Mesendoderm (in vitro differentiated cells): ENCODE results near the gene MUC2.
A peak's percentile ranks its signal among the peaks of the same experiment; 100 is the strongest.

Source experiments
- DNase-seq: peaks from one replicate; pipeline ENCODE4 v3.0.0; 2013
- H2AK5ac ChIP-seq: 2 replicates; pipeline ENCODE4 v1.6.1; 2013; ENCODE audit warnings: low read length, inconsistent platforms
- H2BK120ac ChIP-seq: 2 replicates; pipeline ENCODE4 v1.6.1; 2013; ENCODE audit warnings: low read depth, mild to moderate bottlenecking, low read length, moderate library complexity, mixed read lengths
- H2BK15ac ChIP-seq: replicated peaks from 2 replicates; pipeline ENCODE4 v1.6.1; 2013; ENCODE audit warnings: low read depth, mild to moderate bottlenecking, moderate library complexity
- H2BK5ac ChIP-seq: 2 replicates; pipeline ENCODE4 v1.6.1; 2013; ENCODE audit warnings: low read length, inconsistent platforms
- H3K18ac ChIP-seq: 2 replicates; pipeline ENCODE4 v1.6.1; 2013; ENCODE audit warnings: mild to moderate bottlenecking, low read length, mixed read lengths
- H3K23ac ChIP-seq: one replicate; pipeline ENCODE4 v1.6.1; 2013; ENCODE audit warnings: low read length
- H3K27ac ChIP-seq: 2 replicates; pipeline ENCODE4 v1.5.1; 2013; ENCODE audit warnings: low read depth, mild to moderate bottlenecking, inconsistent platforms, low read length, moderate library complexity
- H3K27me3 ChIP-seq: 2 replicates; pipeline ENCODE4 v1.6.1; 2013; ENCODE audit warnings: low read length, control low read depth, mild to moderate bottlenecking, inconsistent platforms; ENCODE audit not compliant: insufficient read depth, poor library complexity
- H3K36me3 ChIP-seq: 2 replicates; pipeline ENCODE4 v1.6.1; 2013; ENCODE audit warnings: low read length, inconsistent platforms; ENCODE audit not compliant: control insufficient read depth, insufficient read depth
- H3K4ac ChIP-seq: one replicate; pipeline ENCODE4 v1.6.1; 2013; ENCODE audit warnings: low read depth, mild to moderate bottlenecking, low read length, moderate library complexity
- H3K4me1 ChIP-seq: 2 replicates; pipeline ENCODE4 v1.6.1; 2013; ENCODE audit warnings: low read depth, low read length, inconsistent platforms; ENCODE audit not compliant: control insufficient read depth
- H3K4me2 ChIP-seq: 2 replicates; pipeline ENCODE4 v1.6.1; 2013; ENCODE audit warnings: low read length
- H3K4me3 ChIP-seq: 2 replicates; pipeline ENCODE4 v1.5.1; 2013; ENCODE audit warnings: mild to moderate bottlenecking, low read length
- H3K56ac ChIP-seq: one replicate; pipeline ENCODE4 v1.6.1; 2013; ENCODE audit warnings: low read length
- H3K79me1 ChIP-seq: 2 replicates; pipeline ENCODE4 v1.6.1; 2013; ENCODE audit warnings: low read length, inconsistent platforms
- H3K79me2 ChIP-seq: 2 replicates; pipeline ENCODE4 v1.6.1; 2013; ENCODE audit warnings: mild to moderate bottlenecking, low read length; ENCODE audit not compliant: control insufficient read depth, insufficient read depth
- H3K9ac ChIP-seq: 2 replicates; pipeline ENCODE4 v1.6.1; 2013; ENCODE audit warnings: low read length, inconsistent platforms
- H4K5ac ChIP-seq: one replicate; pipeline ENCODE4 v1.6.1; 2013; ENCODE audit warnings: low read length
- H4K8ac ChIP-seq: one replicate; pipeline ENCODE4 v1.6.1; 2013; ENCODE audit warnings: low read depth, mild to moderate bottlenecking, control low read depth, low read length, moderate library complexity
- WGBS: extraction: QIAGEN DNeasy Blood & Tissue Kit; methylation state at CpG from one replicate; pipeline ENCODE4 v1.1.7; 2013; ENCODE audit warnings: low lambda C conversion rate, missing lambda C conversion rate; ENCODE audit not compliant: insufficient coverage; ENCODE audit errors: extremely low coverage; 5-methylcytosine and 5-hydroxymethylcytosine counted together

The MUC2 gene

DNA sequence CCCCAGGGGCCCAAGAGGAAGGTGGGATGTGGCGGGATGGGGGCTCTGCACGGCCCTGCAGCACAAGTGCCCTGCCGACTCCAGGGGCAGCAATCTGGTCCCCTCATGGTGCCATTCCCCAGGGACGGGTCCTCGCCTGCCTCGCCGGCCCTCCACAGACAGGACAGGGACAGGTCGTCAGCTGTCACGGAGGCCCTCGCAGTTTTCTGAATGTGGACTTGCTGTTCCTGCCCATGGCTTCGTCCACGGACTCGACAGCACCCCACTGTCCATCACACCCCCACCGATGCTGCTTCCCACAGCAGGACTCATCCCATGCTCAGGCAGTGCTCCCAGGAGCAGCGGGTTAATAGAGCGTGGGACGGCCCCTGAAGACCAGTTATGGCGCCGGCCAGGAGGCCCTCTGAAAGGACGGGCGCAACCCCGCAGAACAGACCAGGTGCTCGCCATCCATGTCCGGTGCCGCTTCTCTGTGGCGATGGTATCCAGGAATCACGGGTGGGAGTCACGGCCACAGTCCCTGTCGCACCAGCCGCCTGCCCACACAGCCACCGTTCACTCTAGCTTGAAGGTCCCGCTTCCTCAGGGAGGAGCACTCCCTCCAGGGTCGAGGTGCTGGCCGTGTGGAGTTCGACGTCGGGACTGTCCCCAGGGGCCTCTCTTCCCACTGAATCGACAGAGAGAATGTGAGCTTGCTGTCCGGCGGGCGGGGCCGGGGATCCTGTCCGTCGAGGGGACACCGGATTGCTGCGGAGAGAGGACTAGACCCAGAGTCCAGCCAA lies 18.5 kb upstream of the MUC2 start:
- Histone ChIP-seq H4K8ac (no peak overlapping the region), H3K36me3 (no peaks in the 10 kb centered on the region), H2BK15ac (no peak overlapping the region), H3K18ac (no peak overlapping the region), H3K4me3 (no peak overlapping the region), H3K4me1 (no peaks in the 10 kb centered on the region), H2BK120ac (no peak overlapping the region), H2AK5ac (no peak overlapping the region), H3K79me2 (no peaks in the 10 kb centered on the region), H3K56ac (no peak overlapping the region), H3K4ac (no peak overlapping the region), H3K4me2 (no peak overlapping the region), H3K23ac (no peak overlapping the region), H3K79me1 (no peaks in the 10 kb centered on the region), H2BK5ac (no peak overlapping the region), H4K5ac (no peak overlapping the region), H3K27ac (no peak overlapping the region), H3K27me3 (no peaks in the 10 kb centered on the region), H3K9ac (no peak overlapping the region)
- no peak for DNase-seq
- no CpG with 5 or more reads among the region's 46 CpGs for WGBS

DNA sequence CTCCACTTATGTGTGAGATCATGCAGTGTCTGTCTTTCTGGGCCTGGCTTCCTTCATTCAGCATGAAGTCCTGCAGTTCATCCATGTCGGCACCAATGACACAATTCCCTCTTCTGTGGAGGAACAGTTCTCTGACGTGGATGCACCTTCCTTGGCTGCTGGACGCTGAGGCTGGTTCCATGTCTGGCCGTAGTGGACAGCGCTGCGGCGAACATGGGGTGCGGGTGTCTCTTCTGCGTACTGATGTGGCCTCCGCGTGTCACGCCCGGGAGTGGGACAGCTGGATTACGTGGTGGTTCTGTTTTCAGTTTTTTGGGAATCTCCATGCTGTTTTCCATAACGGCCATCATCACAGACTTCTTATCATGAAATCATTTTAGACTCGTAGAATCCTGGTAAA lies 16.9 kb upstream of the MUC2 start:
- no peak overlapping the region for H3K27ac ChIP-seq
- H2BK15ac ChIP-seq, result no peak overlapping the region
- DNase-seq, result no peak
- no peaks in the 10 kb centered on the region for H3K36me3 ChIP-seq
- H3K56ac ChIP-seq, result no peak overlapping the region
- H3K79me1 ChIP-seq, result no peaks in the 10 kb centered on the region
- no peaks in the 10 kb centered on the region for H3K79me2 ChIP-seq
- H3K9ac ChIP-seq, result no peak overlapping the region
- H2BK5ac ChIP-seq, result no peak overlapping the region
- WGBS, result no CpG with 5 or more reads among the region's 16 CpGs
- H3K27me3 ChIP-seq, result no peaks in the 10 kb centered on the region
- no peak overlapping the region for H2AK5ac ChIP-seq
- no peak overlapping the region for H4K8ac ChIP-seq
- H3K4me1 ChIP-seq, result no peaks in the 10 kb centered on the region
- no peak overlapping the region for H4K5ac ChIP-seq
- H3K4me3 ChIP-seq, result no peak overlapping the region
- no peak overlapping the region for H3K23ac ChIP-seq
- no peak overlapping the region for H3K18ac ChIP-seq
- no peak overlapping the region for H2BK120ac ChIP-seq
- no peak overlapping the region for H3K4ac ChIP-seq
- H3K4me2 ChIP-seq, result no peak overlapping the region

DNA sequence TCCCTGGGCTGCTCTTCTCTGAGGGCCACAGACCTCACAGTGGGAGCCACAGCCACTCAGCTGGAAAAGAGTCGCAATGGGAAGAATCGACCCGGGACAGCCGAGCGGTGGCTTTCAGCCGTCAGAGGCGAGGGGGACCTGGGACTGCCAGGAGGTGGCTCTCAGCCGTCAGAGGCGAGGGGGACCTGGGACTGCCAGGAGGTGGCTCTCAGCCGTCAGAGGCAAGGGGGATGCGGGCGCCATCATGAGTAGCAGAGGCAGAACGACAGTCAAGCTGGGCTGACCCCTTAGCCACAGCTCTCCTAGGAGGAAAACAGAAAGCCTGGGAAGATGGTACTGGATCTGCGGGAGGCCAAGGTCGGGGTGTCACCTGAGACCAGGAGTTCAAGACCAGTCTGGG lies 14.9 kb upstream of the MUC2 start:
- Histone ChIP-seq H3K4ac (no peak overlapping the region), H3K36me3 (no peaks in the 10 kb centered on the region), H3K27me3 (no peaks in the 10 kb centered on the region), H3K4me3 (no peak overlapping the region), H3K27ac (no peak overlapping the region), H3K4me2 (no peak overlapping the region), H4K8ac (no peak overlapping the region), H3K4me1 (no peaks in the 10 kb centered on the region), H4K5ac (no peak overlapping the region), H3K56ac (no peak overlapping the region), H2BK120ac (no peak overlapping the region), H3K18ac (no peak overlapping the region), H3K79me1 (no peaks in the 10 kb centered on the region), H2AK5ac (no peak overlapping the region), H3K79me2 (no peaks in the 10 kb centered on the region), H3K9ac (no peak overlapping the region), H2BK15ac (no peak overlapping the region), H2BK5ac (no peak overlapping the region), H3K23ac (no peak overlapping the region)
- WGBS, result no CpG with 5 or more reads among the region's 15 CpGs
- DNase-seq, result peak; percentile 34

DNA sequence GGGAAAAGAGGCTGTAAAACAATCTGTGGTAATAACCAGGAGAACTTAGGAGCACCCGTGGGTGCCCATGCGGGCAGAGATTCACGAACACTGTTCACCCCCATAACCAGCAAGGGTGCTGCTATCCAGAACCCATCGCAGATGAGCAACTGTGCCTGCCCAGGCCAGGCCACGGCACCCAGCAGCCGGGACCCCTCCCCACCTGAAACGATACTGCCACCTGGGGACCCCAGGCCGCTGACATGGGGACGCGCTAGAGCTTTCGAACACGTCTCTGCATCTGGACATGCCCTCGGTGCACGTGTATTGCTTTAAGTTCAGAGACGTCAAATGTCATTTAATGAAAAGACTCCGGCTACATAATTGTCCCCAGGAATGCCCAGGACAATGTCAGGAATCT lies 14.3 kb upstream of the MUC2 start:
- H3K27ac ChIP-seq, result no peak overlapping the region

GRCh38 chr11:1060852-1061616 lies 13.6 kb upstream of the MUC2 start:
- H3K56ac ChIP-seq, result no peak overlapping the region

More for the DNA sequence above, 14.3 kb upstream of the MUC2 start:
- Histone ChIP-seq H3K23ac (no peak overlapping the region), H3K27me3 (no peaks in the 10 kb centered on the region), H2BK120ac (no peak overlapping the region), H4K5ac (no peak overlapping the region), H3K9ac (no peak overlapping the region), H3K4me1 (no peaks in the 10 kb centered on the region), H3K79me1 (no peaks in the 10 kb centered on the region), H3K4me3 (no peak overlapping the region), H3K56ac (no peak overlapping the region), H3K18ac (no peak overlapping the region), H2BK5ac (no peak overlapping the region), H2BK15ac (no peak overlapping the region), H3K36me3 (no peaks in the 10 kb centered on the region), H4K8ac (no peak overlapping the region), H2AK5ac (no peak overlapping the region), H3K4me2 (no peak overlapping the region), H3K4ac (no peak overlapping the region), H3K79me2 (no peaks in the 10 kb centered on the region)
- DNase-seq, result no peak
- WGBS, result no CpG with 5 or more reads among the region's 16 CpGs

More at GRCh38 chr11:1060852-1061616, 13.6 kb upstream of the MUC2 start:
- H3K79me2 ChIP-seq, result no peaks in the 10 kb centered on the region
- H3K36me3 ChIP-seq, result no peaks in the 10 kb centered on the region
- H4K8ac ChIP-seq, result no peak overlapping the region
- no CpG with 5 or more reads among the region's 18 CpGs for WGBS
- H2BK15ac ChIP-seq, result no peak overlapping the region
- no peak overlapping the region for H3K4me3 ChIP-seq
- no peak overlapping the region for H3K27ac ChIP-seq
- no peak overlapping the region for H3K4ac ChIP-seq
- H3K27me3 ChIP-seq, result no peaks in the 10 kb centered on the region
- H3K79me1 ChIP-seq, result no peaks in the 10 kb centered on the region
- H2BK120ac ChIP-seq, result no peak overlapping the region
- H3K18ac ChIP-seq, result no peak overlapping the region
- no peaks in the 10 kb centered on the region for H3K4me1 ChIP-seq
- no peak for DNase-seq
- no peak overlapping the region for H3K23ac ChIP-seq
- no peak overlapping the region for H2BK5ac ChIP-seq
- H4K5ac ChIP-seq, result no peak overlapping the region
- H2AK5ac ChIP-seq, result no peak overlapping the region
- no peak overlapping the region for H3K9ac ChIP-seq
- H3K4me2 ChIP-seq, result no peak overlapping the region
